AG04449 (cell line): ENCODE data around the gene DNAH14.

Source experiments
- CTCF ChIA-PET: fragments of 350-600 bp; formaldehyde crosslinking; extraction: SDS; loops from one replicate; lab custom pipeline; 2021; ENCODE audit warnings: antibody characterized with exemption; lab: Yijun Ruan, JAX
- POLR2A ChIA-PET: fragments of 400-600, 350-600 bp; formaldehyde crosslinking; extraction: SDS; loops from one replicate; lab custom pipeline; 2020; ENCODE audit warnings: antibody characterized with exemption, inconsistent platforms; lab: Yijun Ruan, JAX
- DNase-seq: peaks from one replicate; pipeline ENCODE4 v3.0.0-alpha.2; 2010; ENCODE audit warnings: low read depth, low spot score
- H3K4me3 ChIP-seq: 2 replicates; pipeline ENCODE4 v1.5.1; 2011; ENCODE audit warnings: low read depth, mild to moderate bottlenecking, control low read depth, low read length
- TF ChIP-seq, protein P1 (sequence below): IDR thresholded peaks from one replicate; pipeline ENCODE4 v1.5.1; 2011; ENCODE audit warnings: mild to moderate bottlenecking, moderate library complexity, low read length, control low read depth, inconsistent platforms; ENCODE audit not compliant: insufficient read depth; ENCODE audit errors: missing control alignments

The DNAH14 gene

DNA sequence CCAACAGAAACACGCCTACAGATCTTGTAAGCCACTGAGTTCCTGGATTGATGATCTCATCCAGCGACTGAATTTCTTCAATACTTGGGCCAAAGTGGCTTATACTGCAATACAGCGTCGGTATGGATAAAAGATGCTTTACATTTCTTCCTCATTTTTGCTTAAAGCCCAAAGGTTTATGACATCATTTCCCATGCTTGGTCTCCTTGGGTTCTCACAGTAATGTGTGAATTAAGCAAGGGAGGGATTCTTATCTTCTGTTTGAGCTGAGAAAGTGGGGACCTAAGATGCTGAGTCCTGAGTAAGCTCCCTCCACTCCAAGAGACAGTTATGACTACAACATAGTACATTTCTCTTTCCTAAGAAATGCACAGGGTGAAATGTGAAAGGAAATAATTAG lies 458.9 kb downstream of the DNAH14 start:
- POLR2A ChIA-PET: interaction anchor here (0.7 kb wide), 1 partner anchor 37 kb away, joined by 3 read pairs; no protein-coding TSS in a partner anchor
- CTCF ChIA-PET: interaction anchor here (0.8 kb wide), 1 partner anchor 71 kb away, joined by 3 read pairs; no protein-coding TSS in a partner anchor
- no peak for DNase-seq
- TF ChIP-seq, protein P1, sequence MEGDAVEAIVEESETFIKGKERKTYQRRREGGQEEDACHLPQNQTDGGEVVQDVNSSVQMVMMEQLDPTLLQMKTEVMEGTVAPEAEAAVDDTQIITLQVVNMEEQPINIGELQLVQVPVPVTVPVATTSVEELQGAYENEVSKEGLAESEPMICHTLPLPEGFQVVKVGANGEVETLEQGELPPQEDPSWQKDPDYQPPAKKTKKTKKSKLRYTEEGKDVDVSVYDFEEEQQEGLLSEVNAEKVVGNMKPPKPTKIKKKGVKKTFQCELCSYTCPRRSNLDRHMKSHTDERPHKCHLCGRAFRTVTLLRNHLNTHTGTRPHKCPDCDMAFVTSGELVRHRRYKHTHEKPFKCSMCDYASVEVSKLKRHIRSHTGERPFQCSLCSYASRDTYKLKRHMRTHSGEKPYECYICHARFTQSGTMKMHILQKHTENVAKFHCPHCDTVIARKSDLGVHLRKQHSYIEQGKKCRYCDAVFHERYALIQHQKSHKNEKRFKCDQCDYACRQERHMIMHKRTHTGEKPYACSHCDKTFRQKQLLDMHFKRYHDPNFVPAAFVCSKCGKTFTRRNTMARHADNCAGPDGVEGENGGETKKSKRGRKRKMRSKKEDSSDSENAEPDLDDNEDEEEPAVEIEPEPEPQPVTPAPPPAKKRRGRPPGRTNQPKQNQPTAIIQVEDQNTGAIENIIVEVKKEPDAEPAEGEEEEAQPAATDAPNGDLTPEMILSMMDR: no peak
- H3K4me3 ChIP-seq: no peak overlapping the region

DNA sequence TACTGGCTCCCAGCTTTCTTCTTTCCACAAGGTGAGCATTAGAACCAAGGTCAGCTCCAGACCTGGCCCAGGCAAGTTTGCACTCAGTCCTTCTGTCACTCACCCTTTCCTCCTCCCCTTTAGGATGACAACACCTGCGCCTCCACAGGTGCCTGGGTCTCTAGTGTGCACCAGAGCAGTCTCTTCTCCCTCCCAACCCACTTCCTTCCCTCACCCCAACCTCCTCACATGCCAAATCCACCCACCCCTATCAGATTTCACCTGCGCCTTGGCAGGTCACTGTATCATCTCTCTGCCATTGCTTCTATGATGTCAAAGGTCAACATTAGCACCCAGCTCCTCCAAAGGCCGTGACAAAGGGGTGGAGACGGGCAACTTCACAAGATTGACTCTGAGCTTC lies 460.4 kb downstream of the DNAH14 start:
- DNase-seq: no peak
- TF ChIP-seq, protein P1: no peak
- ChIA-PET POLR2A (no interaction called here), CTCF (no interaction called here)
- no peak overlapping the region for H3K4me3 ChIP-seq

DNA sequence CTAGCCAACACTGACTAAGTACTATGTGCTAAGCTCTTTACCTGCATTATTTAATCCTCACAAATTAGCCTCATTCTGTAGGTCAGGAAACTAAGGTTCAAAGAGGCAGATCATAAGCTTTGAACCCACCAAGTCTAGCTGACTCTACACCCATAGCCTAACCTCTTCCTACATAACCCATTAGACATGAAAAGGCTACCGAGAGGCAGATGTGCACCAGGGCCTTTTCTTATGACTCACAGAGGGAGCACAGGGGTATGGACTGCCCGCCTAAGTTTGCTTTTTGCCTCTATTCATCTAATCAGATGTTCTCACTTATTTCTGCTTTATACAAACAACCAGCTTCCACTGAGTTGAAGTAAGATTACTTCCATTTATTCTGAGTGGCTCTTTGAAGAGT lies 466.9 kb downstream of the DNAH14 start:
- ChIA-PET CTCF (no interaction called here), POLR2A (no interaction called here)
- no peak for DNase-seq
- H3K4me3 ChIP-seq: no peak overlapping the region
- TF ChIP-seq, protein P1: no peak

DNA sequence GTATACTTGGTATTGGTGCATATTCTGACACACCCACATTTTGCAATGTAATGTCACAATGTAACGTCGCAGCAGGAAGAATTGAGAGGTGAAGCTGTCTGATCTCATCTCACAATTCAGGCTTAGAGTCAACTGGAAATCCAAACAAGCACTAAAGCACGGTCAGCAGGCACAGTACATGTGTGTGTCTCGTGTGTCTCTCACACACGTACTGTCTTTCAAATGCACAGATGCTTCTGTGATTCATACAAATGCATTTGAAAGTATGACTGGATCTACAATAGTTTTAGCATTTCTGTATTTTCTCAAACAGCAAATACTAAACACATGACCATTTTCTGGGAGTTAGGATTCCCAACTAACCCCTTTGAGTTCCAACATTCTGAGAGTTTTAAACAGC lies 471.5 kb downstream of the DNAH14 start:
- ChIA-PET POLR2A (no interaction called here), CTCF (no interaction called here)
- DNase-seq: no peak
- H3K4me3 ChIP-seq: no peak overlapping the region
- TF ChIP-seq, protein P1: no peak

DNA sequence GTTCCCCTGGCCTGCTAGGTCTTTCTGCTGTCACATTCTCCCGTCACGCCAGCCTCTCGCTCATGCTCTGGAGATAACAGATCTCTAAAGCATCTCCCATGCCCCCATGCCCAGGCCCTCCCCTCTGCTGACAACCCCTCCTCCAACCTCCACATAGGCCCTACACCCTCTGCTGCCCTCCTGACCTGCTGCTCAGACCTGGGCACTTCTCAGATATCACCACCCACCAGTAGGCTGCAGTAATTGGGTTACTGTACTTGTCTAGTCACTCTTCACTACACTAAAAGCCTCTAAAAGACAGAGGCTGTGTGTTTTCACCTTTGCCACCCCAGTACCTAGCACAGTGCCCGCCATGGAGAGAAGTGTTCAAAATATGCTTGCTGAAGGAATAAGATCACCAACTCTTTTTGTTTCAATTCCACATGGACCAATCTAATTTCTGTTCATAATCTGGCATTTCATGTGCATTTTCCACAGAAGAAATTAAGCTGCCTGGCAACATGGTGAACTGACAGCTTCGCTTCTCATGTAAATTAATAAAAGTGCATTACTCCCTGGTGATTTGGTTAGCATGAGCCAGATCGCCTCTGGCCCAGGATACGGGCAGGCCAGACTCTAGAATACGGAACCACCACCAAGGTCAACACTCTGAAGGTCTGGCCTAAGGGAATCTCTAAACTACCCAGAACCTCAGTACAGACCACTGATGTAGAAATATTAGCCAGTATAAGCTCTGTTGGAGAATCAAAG lies 477.7 kb downstream of the DNAH14 start:
- DNase-seq: no peak
- ChIA-PET POLR2A (no interaction called here), CTCF (no interaction called here)
- H3K4me3 ChIP-seq: no peak overlapping the region
- TF ChIP-seq, protein P1: no peak

DNA sequence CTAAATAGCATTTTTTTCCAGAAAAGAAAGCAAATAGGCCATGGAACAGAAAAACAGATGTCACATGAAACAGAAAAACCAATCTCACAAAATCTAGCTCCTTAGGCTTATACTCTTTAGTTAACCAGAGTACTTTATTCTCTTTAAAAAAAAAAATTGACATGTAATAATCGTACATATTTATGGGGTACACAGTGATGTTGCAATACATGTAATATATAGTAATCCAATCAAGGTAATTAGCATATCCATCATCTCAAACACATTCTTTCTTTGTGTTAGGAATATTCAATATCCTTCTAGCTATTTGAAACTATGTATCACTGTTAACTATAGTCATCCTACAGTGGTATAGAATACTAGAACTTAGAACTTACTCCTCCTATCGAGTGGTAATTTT lies 478.3 kb downstream of the DNAH14 start:
- TF ChIP-seq, protein P1: no peak
- DNase-seq: no peak
- ChIA-PET CTCF (no interaction called here), POLR2A (no interaction called here)
- H3K4me3 ChIP-seq: no peak overlapping the region
